GM19025 (cell line): ENCODE measurements around the gene MKI67.
"Not testable (repeated sequence)": the region's sequence is repeated elsewhere in the genome, so short reads cannot be mapped to it uniquely, and the experiment has no call there.

Experiments used
- ATAC-seq: cut with Tn5 transposase; IDR thresholded peaks from one replicate; pipeline ENCODE4 v1.9.1; 2021; ENCODE audit warnings: mild to moderate bottlenecking, low read depth, moderate library complexity; ENCODE audit not compliant: unreplicated experiment

The MKI67 gene

GRCh38 chr10:128125944-128126764, at the start of gene MKI67:
MKI67 (minus strand) TSS chr10:128126423; CDS start chr10:128125667, 756 bp downstream.
- ATAC-seq = peak; percentile 73

- ATAC-seq = no peak
Observed at GRCh38 chr10:128174581-128175559, 48.6 kb upstream of the MKI67 start.

GRCh38 chr10:128173386-128173785, 47.2 kb upstream of the MKI67 start:
- ATAC-seq = no peak

- ATAC-seq = no peak
Observed at GRCh38 chr10:128172756-128173155, 46.5 kb upstream of the MKI67 start.

GRCh38 chr10:128169811-128170379, 43.7 kb upstream of the MKI67 start:
- ATAC-seq = no peak

- ATAC-seq = no peak
Observed at GRCh38 chr10:128167926-128168520, 41.8 kb upstream of the MKI67 start.

GRCh38 chr10:128167123-128167522, 40.9 kb upstream of the MKI67 start:
- ATAC-seq = not testable (repeated sequence)

- no peak for ATAC-seq
Observed at GRCh38 chr10:128166151-128166550, 39.9 kb upstream of the MKI67 start.

- ATAC-seq = no peak
Observed at GRCh38 chr10:128165536-128165935, 39.3 kb upstream of the MKI67 start.

GRCh38 chr10:128163701-128164100, 37.5 kb upstream of the MKI67 start:
- ATAC-seq = no peak

- no peak for ATAC-seq
Observed at GRCh38 chr10:128161031-128161430, 34.8 kb upstream of the MKI67 start.

GRCh38 chr10:128160297-128160711, 34.1 kb upstream of the MKI67 start:
- ATAC-seq = no peak

- no peak for ATAC-seq
Observed at GRCh38 chr10:128158021-128158795, 32.0 kb upstream of the MKI67 start.

- ATAC-seq = no peak
Observed at GRCh38 chr10:128156999-128157755, 31.0 kb upstream of the MKI67 start.

GRCh38 chr10:128152741-128153580, 26.7 kb upstream of the MKI67 start:
- ATAC-seq = no peak

- ATAC-seq = no peak
Observed at GRCh38 chr10:128151031-128151430, 24.8 kb upstream of the MKI67 start.

- ATAC-seq = no peak
Observed at GRCh38 chr10:128150561-128150960, 24.3 kb upstream of the MKI67 start.

GRCh38 chr10:128150045-128150493, 23.8 kb upstream of the MKI67 start:
- ATAC-seq = peak; percentile 94
